T-helper 1 cell treated with Interleukin-12 subunit alpha and Interleukin-12 subunit beta and Interleukin-4 antibody, amounts not matched to agents 30 ng/mL and 1 ng/mL, for 36 hours (primary cell): ENCODE data around the gene TFEB. TPM values are rescaled to one million over a fixed set of nuclear protein-coding genes. Genes with fewer than 3 reads are reported as not detected.

Experiments used
- intact Hi-C: fragments of 100-400 bp; cut with micrococcal nuclease; formaldehyde crosslinking; loops from one replicate; pipeline ENCODE4 v1.15.1; 2024
- total RNA-seq: library from RNA; stranded (reverse); gene quantifications from 2 replicates; pipeline ENCODE4 v1.2.3, GENCODE V29; 2022

Gene TFEB
- total RNA-seq, 1 donor from 2014 or later, result 22.1 TPM

DNA sequence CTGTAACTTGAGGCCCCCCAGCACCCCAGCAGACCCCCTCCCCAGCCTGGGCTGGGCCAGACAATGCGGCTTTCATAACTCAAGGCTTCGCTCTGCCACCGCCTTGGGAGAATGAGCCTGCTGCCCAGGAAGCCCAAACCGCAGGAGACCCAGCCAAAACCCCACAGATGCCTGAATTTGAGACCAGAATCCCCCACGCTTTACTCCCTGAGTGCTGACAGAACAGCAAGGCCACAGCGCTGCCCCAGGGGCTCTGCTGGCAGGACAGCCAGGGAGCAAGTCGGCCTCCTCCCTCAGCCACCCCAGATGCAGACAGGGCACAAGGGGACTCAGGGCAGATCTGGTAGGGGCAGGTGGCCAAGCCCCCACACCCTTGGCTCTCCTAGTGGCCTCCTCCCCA is 95.0 kb downstream of the TFEB start:
- intact Hi-C loops, result no loop called here

DNA sequence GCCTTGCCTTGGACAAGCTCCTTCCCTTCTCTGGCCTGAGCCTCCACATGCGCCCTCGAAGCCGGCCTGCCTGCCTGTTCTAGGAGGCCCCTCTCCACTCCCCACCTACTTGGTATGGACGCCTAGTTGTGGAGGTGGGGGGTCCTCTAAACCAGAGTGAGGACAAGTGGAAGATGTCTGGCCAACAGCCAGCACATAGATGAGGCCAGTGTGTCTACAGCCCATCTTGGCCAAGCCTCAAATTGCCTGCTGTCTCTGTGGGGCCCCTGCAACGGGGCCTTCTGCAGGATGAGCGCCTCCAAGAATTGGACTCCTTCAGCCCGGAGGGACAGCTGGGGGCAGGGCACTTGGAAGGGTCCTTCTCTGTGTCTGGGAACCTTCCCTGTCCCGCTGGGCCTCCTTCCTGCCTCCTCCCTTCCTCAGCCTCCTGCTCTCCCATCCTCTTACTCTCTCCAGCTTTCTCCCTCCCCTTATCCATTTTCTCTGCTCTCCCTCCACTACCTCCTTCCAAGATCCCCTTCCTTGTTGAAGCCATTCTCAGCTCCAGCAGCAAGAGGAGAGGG is 95.5 kb downstream of the TFEB start:
- intact Hi-C loops, result no loop called here

DNA sequence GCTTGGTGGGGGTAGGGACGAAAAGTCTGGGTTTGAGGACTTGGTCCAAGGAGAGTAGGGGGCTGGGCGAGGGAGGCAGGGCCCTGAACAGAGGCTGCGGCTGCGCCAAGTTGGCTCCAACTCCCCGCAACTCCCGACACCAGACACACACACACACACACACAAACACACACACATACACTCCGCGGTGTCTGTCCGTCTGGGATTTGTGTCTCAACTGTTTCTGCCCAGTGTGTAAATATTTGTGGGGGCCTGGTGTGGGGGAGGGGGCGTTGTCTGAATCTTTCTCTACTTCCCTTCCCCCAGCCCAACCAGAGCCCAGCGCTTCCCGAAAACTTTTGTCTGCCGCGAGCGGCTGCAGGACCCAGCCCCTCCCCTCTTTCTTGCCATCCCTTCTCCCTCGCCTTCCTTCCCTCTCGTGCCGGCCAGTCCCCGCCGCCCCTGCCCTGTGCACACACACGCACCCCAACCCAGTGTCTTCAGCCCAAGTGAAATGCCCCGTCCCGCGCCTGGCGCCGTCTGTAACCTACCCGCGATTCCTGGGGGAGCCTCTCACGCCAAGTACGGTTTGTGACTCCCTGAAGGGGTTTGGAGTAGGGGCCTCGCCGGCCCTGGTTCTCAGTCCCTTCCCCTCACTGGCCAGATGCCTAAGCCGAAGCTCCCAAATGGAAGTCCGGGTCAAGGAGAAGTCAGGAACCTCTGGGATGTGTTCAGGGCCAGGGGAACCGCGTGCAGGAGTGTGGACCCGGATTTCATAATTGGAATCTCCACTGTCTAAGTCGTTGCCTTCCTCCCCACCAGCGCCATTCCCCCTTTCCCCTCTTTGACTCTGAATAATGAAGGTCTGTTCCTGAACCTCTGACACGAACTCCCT is 96.2 kb downstream of the TFEB start:
- intact Hi-C loops, result no loop called here

DNA sequence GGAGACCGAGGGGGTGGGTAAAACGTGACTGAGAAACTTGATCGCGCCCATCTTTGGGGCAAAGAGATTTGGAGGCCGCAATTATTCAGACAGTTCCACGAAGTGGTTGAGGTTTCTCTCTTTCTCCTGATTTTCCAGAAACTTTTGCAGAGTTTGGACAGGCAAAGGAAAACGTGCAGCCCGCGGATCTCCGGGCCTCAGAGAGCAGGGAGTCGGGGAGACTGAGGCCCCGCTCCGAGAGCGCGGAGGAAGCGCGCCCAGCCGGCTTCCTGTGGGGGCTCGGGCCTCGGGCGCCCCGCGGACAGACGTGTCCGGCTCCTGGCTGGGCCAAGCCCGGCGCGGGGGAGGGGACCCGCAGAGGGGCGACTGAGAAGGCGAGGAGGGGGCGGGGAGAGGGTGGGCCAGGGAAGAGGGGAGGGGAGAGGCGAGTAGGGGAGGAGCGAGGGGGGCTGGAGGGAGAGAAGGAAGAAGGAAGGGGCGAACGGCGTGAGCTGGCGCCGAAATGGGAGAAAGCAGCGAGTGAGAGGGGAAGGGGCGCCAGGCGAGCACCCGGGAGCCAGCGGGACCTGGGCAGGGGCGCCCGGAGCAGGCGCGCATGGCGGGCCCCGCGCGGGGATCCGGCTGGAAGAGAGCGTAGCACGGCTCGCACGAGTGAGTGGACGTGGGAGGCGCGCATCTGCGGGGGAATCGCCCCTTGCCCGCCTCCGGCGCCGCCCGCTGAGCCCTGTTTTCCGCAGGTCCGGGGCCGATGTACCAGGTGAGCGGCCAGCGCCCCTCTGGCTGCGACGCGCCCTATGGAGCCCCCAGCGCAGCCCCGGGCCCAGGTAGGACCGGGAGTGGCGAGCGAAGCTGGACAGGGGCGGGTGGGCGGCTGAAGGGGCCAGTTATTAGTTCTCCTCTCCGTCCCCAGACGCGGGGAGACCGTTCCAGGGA is 97.1 kb downstream of the TFEB start, which contains the start of gene MDFI:
TSS of gene MDFI (plus strand) at position 467 of the 933 bp plus-strand sequence. CDS start at position 749, 282 bp downstream.
- intact Hi-C loops, result no loop called here

DNA sequence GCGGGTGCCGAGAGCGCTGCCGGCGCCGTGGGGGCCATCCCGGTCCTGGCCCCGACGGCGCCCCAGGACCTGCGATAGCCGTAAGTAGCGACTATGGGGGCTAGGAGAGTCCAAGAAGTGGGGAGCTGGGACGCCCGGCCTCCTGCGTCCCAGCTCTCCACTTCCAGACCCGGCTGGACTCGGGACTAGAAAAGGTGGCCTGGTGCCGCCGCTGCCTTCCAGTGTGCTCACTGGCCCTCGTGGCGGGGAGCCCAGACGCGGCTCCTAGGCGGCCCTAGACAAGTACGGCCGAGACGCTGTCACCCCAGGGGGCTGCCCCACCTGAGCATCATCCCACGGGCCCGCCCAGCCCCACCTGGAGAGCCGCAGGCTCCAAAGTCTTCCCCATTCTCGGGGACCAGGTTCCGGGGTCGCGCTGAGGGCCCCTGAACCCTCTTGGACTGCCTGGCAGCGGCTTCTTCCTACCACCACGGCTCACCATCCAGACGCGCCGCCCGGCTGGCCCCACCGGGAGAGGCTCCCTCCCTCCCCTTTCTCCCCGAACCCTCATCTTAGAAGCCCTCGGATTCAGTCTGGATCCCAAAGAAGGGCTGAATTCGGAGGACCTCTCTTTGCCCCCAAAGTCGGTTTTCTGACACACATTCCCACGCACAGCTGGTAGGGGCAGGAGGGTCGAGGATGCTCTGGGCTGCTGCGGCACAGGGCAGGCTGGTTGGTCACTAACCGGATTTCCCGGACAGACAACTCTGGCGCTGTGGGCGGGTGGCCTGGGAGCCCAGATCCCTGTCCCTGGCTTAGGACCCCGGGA is 98.0 kb downstream of the TFEB start:
- intact Hi-C loops, result no loop called here

DNA sequence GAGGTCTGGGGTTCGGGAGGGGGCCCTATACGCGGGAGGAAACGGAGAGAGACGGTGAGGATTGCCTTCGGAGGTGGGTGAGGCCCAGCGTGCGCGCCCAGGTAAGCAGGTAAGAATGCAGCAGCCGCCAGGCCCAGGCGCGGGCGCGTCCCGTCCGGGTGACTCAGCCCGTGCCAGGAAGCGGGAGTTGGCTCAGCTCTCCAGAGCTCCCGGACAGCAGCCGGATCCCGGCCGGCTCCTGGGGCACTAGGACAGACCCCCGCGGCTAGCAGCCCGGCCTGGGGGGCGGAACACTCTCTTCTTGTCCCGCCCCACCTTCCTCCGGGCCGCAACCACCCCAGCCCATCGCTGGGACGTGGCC is 98.6 kb downstream of the TFEB start:
- intact Hi-C loops, result no loop called here

DNA sequence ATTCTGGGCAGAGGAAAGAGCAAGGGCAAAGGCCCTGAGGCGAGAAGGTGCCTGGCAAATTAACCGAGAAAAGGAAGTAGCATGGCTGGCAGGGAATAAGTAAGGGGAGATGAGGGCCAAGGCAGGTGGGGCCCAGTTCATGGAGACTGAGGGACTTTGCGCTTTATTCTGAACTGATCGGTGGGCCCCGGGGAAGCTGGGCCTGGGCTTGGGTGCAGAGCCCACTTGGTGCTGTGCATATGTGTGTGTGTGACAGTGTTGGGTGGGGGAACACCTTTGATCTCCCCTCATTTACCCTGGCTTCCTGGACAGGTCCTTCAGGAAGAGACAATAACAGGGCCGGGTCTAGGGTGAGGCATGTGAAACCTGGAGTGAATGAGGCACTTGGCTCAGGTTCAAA is 100.0 kb downstream of the TFEB start:
- intact Hi-C loops, result no loop called here

DNA sequence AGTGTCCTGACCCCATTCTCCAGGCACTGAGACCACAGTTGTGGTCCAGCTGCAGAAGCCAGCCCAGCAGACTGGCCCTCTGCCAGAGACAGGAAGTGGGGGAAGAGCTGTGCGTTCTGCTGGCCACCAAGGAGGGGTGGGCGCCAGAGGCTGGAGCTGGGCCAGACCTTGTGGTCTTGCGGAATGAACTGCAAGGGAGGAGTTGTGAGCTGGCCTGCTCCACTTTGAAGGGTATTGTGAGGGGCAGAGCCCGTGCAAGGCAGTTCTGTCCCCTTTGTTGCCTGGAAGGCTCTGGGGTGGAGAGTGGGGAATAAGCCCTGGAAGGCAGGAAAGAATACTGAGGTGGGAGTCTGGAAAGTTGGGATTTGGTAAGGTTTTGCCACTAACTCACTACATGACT is 100.8 kb downstream of the TFEB start:
- intact Hi-C loops, result no loop called here

Other genes starting within 250 kb of the TFEB start
- 5.8 and 6.1 TPM in 2 replicates for gene FOXP4, start 189.2 kb downstream of the TFEB start, total RNA-seq
- gene MDFI, start 97.1 kb downstream of the TFEB start, total RNA-seq, result not detected in 2 replicates
- gene PGC, start 11.8 kb upstream of the TFEB start, total RNA-seq, result not detected in 2 replicates
- 4.9 and 5.3 TPM in 2 replicates for gene FRS3, start 44.3 kb upstream of the TFEB start, total RNA-seq
- gene PRICKLE4, start 45.2 kb upstream of the TFEB start, total RNA-seq, result 0.59 TPM in 1 of 2 replicates, not detected in the other
- gene TOMM6, start 52.1 kb upstream of the TFEB start, total RNA-seq, result 191 and 194 TPM in 2 replicates
- gene USP49, start 159.8 kb upstream of the TFEB start, total RNA-seq, result 6.4 and 6.7 TPM in 2 replicates
- 22.6 and 23.1 TPM in 2 replicates for gene MED20, start 185.5 kb upstream of the TFEB start, total RNA-seq
- 39.2 and 39.3 TPM in 2 replicates for gene BYSL, start 185.9 kb upstream of the TFEB start, total RNA-seq
- gene CCND3, start 206.2 kb upstream of the TFEB start, total RNA-seq, result 468 and 481 TPM in 2 replicates